Upper lobe of left lung (tissue), 6 donors: ENCODE measurements around the gene HIKESHI. TPM values are rescaled to one million over a fixed set of nuclear protein-coding genes. Genes with fewer than 3 reads are reported as not detected.

Experiments used
- ATAC-seq, 2 donors: fragments of 200-7000 bp; cut with Tn5 transposase; one replicate each; pipeline ENCODE4 v1.9.1; 2022; ENCODE audit warnings: mild to moderate bottlenecking in 2 of 2, moderate library complexity in 2 of 2; ENCODE audit not compliant: low FRiP score in 2 of 2
- DNase-seq, 2 donors: peaks; one replicate each; pipeline ENCODE4 v3.0.0-alpha.2; 2019 to 2020
- H3K27ac ChIP-seq, 4 donors: fragments of 200-600 bp; sonication (generic); one replicate each; pipeline ENCODE4 v1.5.1; 2016 to 2019
- H3K27me3 ChIP-seq, 4 donors: fragments of 200-600 bp; sonication (generic); one replicate each; pipeline ENCODE4 v1.5.1; 2017 to 2019
- H3K36me3 ChIP-seq, 4 donors: fragments of 200-600 bp; sonication (generic); one replicate each; pipeline ENCODE4 v1.5.1; 2016 to 2019
- H3K4me1 ChIP-seq, 4 donors: fragments of 200-600 bp; sonication (generic); one replicate each; pipeline ENCODE4 v1.5.1; 2018 to 2019
- H3K4me3 ChIP-seq, 4 donors: fragments of 200-600 bp; sonication (generic); one replicate each; pipeline ENCODE4 v1.5.1; 2017 to 2019; ENCODE audit warnings: mild to moderate bottlenecking in 2 of 4, moderate library complexity in 1 of 4
- H3K9me3 ChIP-seq, 4 donors: fragments of 200-600 bp; sonication (generic); one replicate each; pipeline ENCODE4 v1.5.1; 2018 to 2019
- EP300 ChIP-seq, 4 donors: sonication (generic); formaldehyde crosslinking; IDR thresholded peaks; one replicate each; pipeline ENCODE4 v1.5.1; 2017; ENCODE audit warnings: antibody characterized with exemption in 4 of 4, control low read depth in 2 of 4
- POLR2A ChIP-seq, 4 donors: fragments of 450-650 bp; IDR thresholded peaks; one replicate each; pipeline ENCODE4 v1.5.1; 2016 to 2017; ENCODE audit warnings: antibody characterized with exemption in 4 of 4, mild to moderate bottlenecking in 2 of 4
- POLR2AphosphoS5 ChIP-seq, 2 donors: sonication (generic); formaldehyde crosslinking; IDR thresholded peaks; one replicate each; pipeline ENCODE4 v1.5.1; 2017; ENCODE audit warnings: antibody characterized with exemption in 2 of 2
- WGBS, 2 donors: methylation state at CpG; one replicate each; pipeline ENCODE4 v1.1.5; 2017 to 2018; 5-methylcytosine and 5-hydroxymethylcytosine counted together
- total RNA-seq, 6 donors: library from RNA; depleted of rRNA in 4 of 6; stranded (reverse); fragments of >200 nt in 4 of 6; gene quantifications; one replicate each; pipeline versions ENCODE4 v1.1.0 to v1.2.1, GENCODE V29; 2016 to 2021
- TF ChIP-seq, protein P1 (sequence below), 6 experiments: fragments of 450-650 bp in 4 of 6; fragments of 200-600 bp in 2 of 6; sonication (generic) in 2 of 6; IDR thresholded peaks; one replicate each; pipeline ENCODE4 v1.5.1; 2016 to 2019; ENCODE audit warnings: antibody characterized with exemption in 6 of 6
- donor health status: DM: no; HTN: no; CAD: no; lungs with moderate emphysema.
- donor health status: DM: no; HTN: yes; CAD: no; lungs with severe emphysema.

HIKESHI gene
- total RNA-seq, 6 donors from 2014 or later, result 7.7 to 31.9 (median 24.2) TPM

DNA sequence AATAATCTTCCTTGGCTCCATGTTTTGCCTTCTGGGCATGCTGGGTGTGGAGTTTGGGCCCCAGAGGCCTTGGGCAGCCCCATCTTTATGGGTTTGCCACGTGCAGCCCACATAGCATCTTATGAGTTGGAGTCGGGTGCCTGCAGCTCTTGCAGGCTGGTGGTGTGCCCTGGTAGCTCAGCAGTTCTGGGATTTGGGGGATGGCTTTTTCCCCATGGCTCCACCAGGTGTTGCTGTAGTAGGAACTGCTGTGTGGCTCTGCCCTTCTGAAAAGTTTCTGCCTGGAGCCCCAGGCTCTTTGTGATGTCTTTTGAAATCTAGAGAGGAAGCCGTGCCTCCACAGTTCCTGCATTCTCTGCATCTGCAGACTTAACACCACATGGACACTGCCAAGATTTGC lies 40.7 kb upstream of the HIKESHI start:
- ATAC-seq (no peak), DNase-seq (no peak)
- H3K4me3 ChIP-seq, result no peak overlapping the region
- no peaks in the 10 kb centered on the region for H3K9me3 ChIP-seq
- 92 to 100% methylated on average over 1 to 3 of the region's 3 CpGs for WGBS, 2 donors
- H3K4me1 ChIP-seq, result no peaks in the 10 kb centered on the region
- TF ChIP-seq EP300 (IDR thresholded peaks at IDR 0.05) (no peak), POLR2A (IDR thresholded peaks at IDR 0.05) (no peak), POLR2AphosphoS5 (IDR thresholded peaks at IDR 0.05) (no peak)
- TF ChIP-seq, protein P1, sequence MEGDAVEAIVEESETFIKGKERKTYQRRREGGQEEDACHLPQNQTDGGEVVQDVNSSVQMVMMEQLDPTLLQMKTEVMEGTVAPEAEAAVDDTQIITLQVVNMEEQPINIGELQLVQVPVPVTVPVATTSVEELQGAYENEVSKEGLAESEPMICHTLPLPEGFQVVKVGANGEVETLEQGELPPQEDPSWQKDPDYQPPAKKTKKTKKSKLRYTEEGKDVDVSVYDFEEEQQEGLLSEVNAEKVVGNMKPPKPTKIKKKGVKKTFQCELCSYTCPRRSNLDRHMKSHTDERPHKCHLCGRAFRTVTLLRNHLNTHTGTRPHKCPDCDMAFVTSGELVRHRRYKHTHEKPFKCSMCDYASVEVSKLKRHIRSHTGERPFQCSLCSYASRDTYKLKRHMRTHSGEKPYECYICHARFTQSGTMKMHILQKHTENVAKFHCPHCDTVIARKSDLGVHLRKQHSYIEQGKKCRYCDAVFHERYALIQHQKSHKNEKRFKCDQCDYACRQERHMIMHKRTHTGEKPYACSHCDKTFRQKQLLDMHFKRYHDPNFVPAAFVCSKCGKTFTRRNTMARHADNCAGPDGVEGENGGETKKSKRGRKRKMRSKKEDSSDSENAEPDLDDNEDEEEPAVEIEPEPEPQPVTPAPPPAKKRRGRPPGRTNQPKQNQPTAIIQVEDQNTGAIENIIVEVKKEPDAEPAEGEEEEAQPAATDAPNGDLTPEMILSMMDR (IDR thresholded peaks at IDR 0.05), result no peak
- peaks cover 14 to 64% (median 20%) of the 10 kb centered on the region in 4 donors for H3K36me3 ChIP-seq
- no peaks in the 10 kb centered on the region for H3K27me3 ChIP-seq
- H3K27ac ChIP-seq, result no peak overlapping the region

DNA sequence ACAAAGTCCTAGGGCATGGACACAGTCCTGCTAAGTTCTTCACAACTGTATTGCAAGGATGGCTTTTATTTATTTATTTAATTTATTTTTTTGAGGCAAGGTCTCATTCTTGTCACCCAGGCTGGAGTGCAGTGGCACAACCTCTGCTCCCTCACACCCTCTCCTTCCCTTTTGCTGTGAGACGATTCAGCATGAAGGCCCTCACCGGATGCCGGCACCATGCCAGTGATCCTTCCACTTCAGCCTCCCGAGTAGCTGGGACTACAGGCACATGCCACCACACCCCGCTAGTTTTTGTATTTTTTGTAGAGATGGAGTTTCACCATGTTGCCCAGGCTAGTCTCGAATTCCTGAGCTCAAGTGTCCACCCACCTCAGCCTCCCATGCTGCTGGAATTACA lies 39.7 kb upstream of the HIKESHI start:
- Histone ChIP-seq H3K27ac (no peak overlapping the region), H3K27me3 (no peaks in the 10 kb centered on the region), H3K9me3 (no peaks in the 10 kb centered on the region), H3K36me3 (peaks cover 6 to 54% (median 18%) of the 10 kb centered on the region in 4 donors), H3K4me3 (no peak overlapping the region), H3K4me1 (no peaks in the 10 kb centered on the region)
- no peak for ATAC-seq
- TF ChIP-seq, protein P1 (IDR thresholded peaks at IDR 0.05), result no peak
- TF ChIP-seq POLR2AphosphoS5 (IDR thresholded peaks at IDR 0.05), result no peak
- TF ChIP-seq POLR2A (IDR thresholded peaks at IDR 0.05), result no peak
- no peak for TF ChIP-seq EP300 (IDR thresholded peaks at IDR 0.05)
- DNase-seq, result no peak
- WGBS, 2 donors, result 92 to 95% methylated on average over 6 of the region's 6 CpGs

DNA sequence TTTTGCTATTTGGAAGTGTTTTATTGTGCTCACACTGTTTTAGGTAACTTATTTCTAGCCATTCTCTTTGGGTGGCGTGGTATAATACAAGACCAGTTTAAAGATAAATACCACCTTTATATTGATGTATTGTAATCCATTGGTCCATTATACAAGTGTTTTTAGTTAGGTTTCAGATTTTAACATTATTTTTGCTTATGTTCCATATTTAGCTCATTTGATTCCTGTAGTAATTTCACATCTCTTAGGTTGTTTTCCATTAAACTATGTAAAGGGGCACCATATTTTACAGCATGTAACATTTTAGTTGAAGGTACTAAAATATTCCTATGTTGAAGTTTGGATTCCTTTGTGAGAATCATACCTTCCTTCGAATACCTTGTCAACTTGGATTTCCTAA lies 37.4 kb upstream of the HIKESHI start:
- Histone ChIP-seq H3K4me1 (peaks cover 0 to 4% (median 0%) of the 10 kb centered on the region in 4 donors), H3K36me3 (peaks cover 0 to 43% (median 16%) of the 10 kb centered on the region in 4 donors), H3K27me3 (no peaks in the 10 kb centered on the region), H3K27ac (no peak overlapping the region), H3K9me3 (no peaks in the 10 kb centered on the region), H3K4me3 (no peak overlapping the region)
- ATAC-seq (no peak), DNase-seq (no peak)
- no peak for TF ChIP-seq EP300 (IDR thresholded peaks at IDR 0.05)
- no peak for TF ChIP-seq POLR2AphosphoS5 (IDR thresholded peaks at IDR 0.05)
- TF ChIP-seq, protein P1 (IDR thresholded peaks at IDR 0.05), result no peak
- TF ChIP-seq POLR2A (IDR thresholded peaks at IDR 0.05), result no peak
- WGBS, 2 donors, result 98 to 100% methylated on average over 2 of the region's 2 CpGs

DNA sequence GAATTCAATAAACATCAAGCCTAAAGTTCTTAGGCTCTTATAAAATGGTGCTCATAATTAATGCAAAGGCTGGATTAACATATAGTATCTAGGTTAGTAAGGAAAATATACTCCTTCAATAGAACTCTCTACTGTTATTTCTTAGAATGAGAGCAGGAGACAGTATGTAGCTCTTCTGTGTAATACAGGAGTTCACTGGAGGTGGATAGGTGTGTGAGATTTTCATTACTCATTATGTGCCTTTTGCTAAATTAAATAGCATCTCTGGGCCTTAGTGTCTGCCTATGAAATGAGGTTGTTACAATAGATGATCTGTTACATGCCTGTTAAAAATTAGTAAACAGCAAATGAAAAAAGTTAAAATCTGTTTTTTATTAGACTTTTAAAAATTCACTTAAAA lies 36.8 kb upstream of the HIKESHI start:
- Histone ChIP-seq H3K4me1 (peaks cover 0 to 4% (median 0%) of the 10 kb centered on the region in 4 donors), H3K27me3 (no peaks in the 10 kb centered on the region), H3K36me3 (peaks cover 0 to 41% (median 14%) of the 10 kb centered on the region in 4 donors), H3K4me3 (no peak overlapping the region), H3K9me3 (no peaks in the 10 kb centered on the region), H3K27ac (no peak overlapping the region)
- ATAC-seq (no peak), DNase-seq (no peak)
- TF ChIP-seq POLR2A (IDR thresholded peaks at IDR 0.05) (no peak), POLR2AphosphoS5 (IDR thresholded peaks at IDR 0.05) (no peak), EP300 (IDR thresholded peaks at IDR 0.05) (no peak)
- TF ChIP-seq, protein P1 (IDR thresholded peaks at IDR 0.05), result no peak

DNA sequence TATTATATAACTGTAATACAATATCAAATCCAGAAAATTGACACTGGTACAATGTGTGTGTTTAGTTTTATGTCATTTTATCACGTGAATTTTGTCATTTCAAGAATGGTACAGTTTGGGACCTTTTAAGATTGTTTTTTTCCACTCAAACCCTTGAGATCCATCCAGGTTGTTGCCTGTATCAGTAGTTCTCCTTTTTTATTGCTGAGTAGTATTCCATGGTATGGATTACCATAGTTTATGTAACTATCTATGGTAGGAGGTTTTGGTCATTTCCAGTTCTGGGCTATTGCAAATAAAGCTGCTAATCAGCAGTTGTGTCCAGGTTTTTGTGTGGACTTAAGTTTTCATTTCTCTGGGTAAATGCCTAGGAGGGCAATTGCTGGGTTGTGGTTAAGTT lies 32.4 kb upstream of the HIKESHI start:
- no peak for DNase-seq
- Histone ChIP-seq H3K27ac (no peak overlapping the region), H3K9me3 (no peaks in the 10 kb centered on the region), H3K27me3 (no peaks in the 10 kb centered on the region), H3K4me3 (no peak overlapping the region), H3K36me3 (peaks cover 0 to 11% (median 5%) of the 10 kb centered on the region in 4 donors), H3K4me1 (peaks cover 0 to 4% (median 0%) of the 10 kb centered on the region in 4 donors)
- ATAC-seq, result no peak
- 91 to 98% methylated on average over 1 of the region's 1 CpG for WGBS, 2 donors
- no peak for TF ChIP-seq POLR2AphosphoS5 (IDR thresholded peaks at IDR 0.05)
- TF ChIP-seq, protein P1 (IDR thresholded peaks at IDR 0.05), result no peak
- no peak for TF ChIP-seq EP300 (IDR thresholded peaks at IDR 0.05)
- TF ChIP-seq POLR2A (IDR thresholded peaks at IDR 0.05), result no peak
